Measurements from ENCODE around the gene THRAP3.
"Not testable (repeated sequence)": the region's sequence is repeated elsewhere in the genome, so short reads cannot be mapped to it uniquely, and the experiment has no call there.

Gene THRAP3

GRCh38 chr1:36251794-36252481, 27.7 kb downstream of the THRAP3 start:
- no peak for DNase-seq

- not testable (repeated sequence) for DNase-seq
Measured at GRCh38 chr1:36252482-36252824, 28.2 kb downstream of the THRAP3 start.

- no peak for DNase-seq
Measured at GRCh38 chr1:36253161-36253862, 29.1 kb downstream of the THRAP3 start.

GRCh38 chr1:36256558-36257374, 32.5 kb downstream of the THRAP3 start:
- no peak for DNase-seq

- DNase-seq, result no peak
Measured at GRCh38 chr1:36257375-36257767, 33.1 kb downstream of the THRAP3 start.

- DNase-seq, result no peak
Measured at GRCh38 chr1:36258960-36259344, 34.7 kb downstream of the THRAP3 start.

GRCh38 chr1:36268981-36269380, 44.7 kb downstream of the THRAP3 start:
- no peak for DNase-seq

GRCh38 chr1:36269408-36269838, 45.2 kb downstream of the THRAP3 start:
- DNase-seq, result no peak

GRCh38 chr1:36273024-36273423, 48.8 kb downstream of the THRAP3 start:
- DNase-seq, result no peak

GRCh38 chr1:36274201-36274600, 50.0 kb downstream of the THRAP3 start:
- DNase-seq, result no peak

- no peak for DNase-seq
Measured at GRCh38 chr1:36276688-36277087, 52.4 kb downstream of the THRAP3 start.

- no peak for DNase-seq
Measured at GRCh38 chr1:36279110-36279788, 55.0 kb downstream of the THRAP3 start.

- DNase-seq, result no peak
Measured at GRCh38 chr1:36279789-36280296, 55.6 kb downstream of the THRAP3 start.

- no peak for DNase-seq
Measured at GRCh38 chr1:36284061-36284460, 59.8 kb downstream of the THRAP3 start.

- no peak for DNase-seq
Measured at GRCh38 chr1:36284517-36284916, 60.3 kb downstream of the THRAP3 start.

GRCh38 chr1:36285443-36286101, 61.3 kb downstream of the THRAP3 start:
- DNase-seq, result peak; percentile 75

GRCh38 chr1:36286802-36287201, 62.6 kb downstream of the THRAP3 start:
- no peak for DNase-seq

GRCh38 chr1:36287595-36287994, 63.4 kb downstream of the THRAP3 start:
- DNase-seq, result no peak

GRCh38 chr1:36295390-36295789, 71.1 kb downstream of the THRAP3 start:
- DNase-seq, result no peak

GRCh38 chr1:36297062-36297461, 72.8 kb downstream of the THRAP3 start:
- DNase-seq, result no peak

- no peak for DNase-seq
Measured at GRCh38 chr1:36298640-36299039, 74.4 kb downstream of the THRAP3 start.

- no peak for DNase-seq
Measured at GRCh38 chr1:36300526-36300925, 76.3 kb downstream of the THRAP3 start.
